Caco-2 (cell line): ENCODE results near the gene FMN1. TPM values are rescaled to one million over a fixed set of nuclear protein-coding genes. Genes with fewer than 3 reads are reported as not detected.

Experiments
- BruUV-seq: library from RNA; stranded (reverse); fragments of 400-500 nt; replicated peaks from 2 replicates; lab custom pipeline; 2021; lab: Mats Ljungman, UMichigan
- CTCF ChIA-PET: fragments of 300-600 bp; sonication (Branson Sonifier 250); formaldehyde crosslinking; loops from one replicate; lab custom pipeline; 2022; ENCODE audit warnings: antibody characterized with exemption; lab: Charles Lee
- POLR2A ChIA-PET: fragments of 300-600 bp; sonication (Branson Sonifier 250); formaldehyde crosslinking; loops from one replicate; lab custom pipeline; 2022; ENCODE audit warnings: antibody characterized with exemption; lab: Charles Lee
- DNase-seq, 2 experiments: peaks; one replicate each; pipeline versions ENCODE4 v3.0.0 to v3.0.0-alpha.2; 2020 to 2022
- H3K27me3 ChIP-seq: replicated peaks from 2 replicates; pipeline ENCODE4 v1.6.0; 2011; ENCODE audit warnings: low read length; ENCODE audit not compliant: control insufficient read depth, insufficient read depth
- H3K36me3 ChIP-seq: 2 replicates; pipeline ENCODE4 v1.5.1; 2011; ENCODE audit warnings: low read length; ENCODE audit not compliant: control insufficient read depth, insufficient read depth
- H3K4me1 ChIP-seq: fragments of 250-450 bp; sonication (Bioruptor Pico); 2 replicates; pipeline ENCODE4 v1.5.1; 2020; ENCODE audit warnings: mild to moderate bottlenecking
- H3K4me3 ChIP-seq: 2 replicates; pipeline ENCODE4 v1.5.1; 2011; ENCODE audit warnings: low read depth, mild to moderate bottlenecking, control low read depth, low read length
- H3K9me3 ChIP-seq: fragments of 250-450 bp; sonication (Bioruptor Pico); 2 replicates; pipeline ENCODE4 v1.5.1; 2020; ENCODE audit warnings: mild to moderate bottlenecking, moderate library complexity
- H3K27ac Mint-ChIP-seq: one replicate; pipeline ENCODE4 v1.8.0; 2022; ENCODE audit warnings: mixed read lengths; ENCODE audit not compliant: unreplicated experiment
- H3K27me3 Mint-ChIP-seq: one replicate; pipeline ENCODE4 v1.8.0; 2022; ENCODE audit warnings: mixed read lengths; ENCODE audit not compliant: insufficient read depth, unreplicated experiment
- H3K36me3 Mint-ChIP-seq: one replicate; pipeline ENCODE4 v1.8.0; 2022; ENCODE audit warnings: mild to moderate bottlenecking, mixed read lengths; ENCODE audit not compliant: insufficient read depth, unreplicated experiment
- H3K4me1 Mint-ChIP-seq: one replicate; pipeline ENCODE4 v1.8.0; 2022; ENCODE audit warnings: low read depth, mixed read lengths; ENCODE audit not compliant: unreplicated experiment
- H3K4me3 Mint-ChIP-seq: one replicate; pipeline ENCODE4 v1.8.0; 2022; ENCODE audit warnings: mild to moderate bottlenecking, moderate library complexity, mixed read lengths; ENCODE audit not compliant: unreplicated experiment
- H3K9me3 Mint-ChIP-seq: one replicate; pipeline ENCODE4 v1.8.0; 2022; ENCODE audit warnings: mixed read lengths; ENCODE audit not compliant: unreplicated experiment
- CTCF ChIP-seq, 2 experiments: fragments of 200-600 bp in 1 of 2; IDR thresholded peaks; 1 replicate in 1 of 2; 2 replicates in 1 of 2; pipeline versions ENCODE4 v1.5.1 to v1.8.0; 2011 to 2022; ENCODE audit warnings: antibody characterized with exemption in 1 of 2, control low read depth in 1 of 2, inconsistent platforms in 1 of 2, low read depth in 1 of 2, low read length in 1 of 2, mild to moderate bottlenecking in 1 of 2, moderate library complexity in 1 of 2; ENCODE audit not compliant: insufficient read depth in 1 of 2, severe bottlenecking in 1 of 2, unreplicated experiment in 1 of 2
- intact Hi-C: fragments of 100-400 bp; cut with micrococcal nuclease; formaldehyde crosslinking; loops from one replicate; pipeline ENCODE4 v1.10.0; 2022; ENCODE audit not compliant: unreplicated experiment
- total RNA-seq: library from RNA; stranded (reverse); gene quantifications from 2 replicates; pipeline ENCODE4 v1.2.3, GENCODE V29; 2022

The FMN1 gene
- total RNA-seq, 1 experiment from 2014 or later = 1.6 TPM

GRCh38 chr15:32767236-32767635 is 427.3 kb downstream of the FMN1 start:
- H3K9me3 ChIP-seq = no peaks in the 10 kb centered on the region
- H3K9me3 Mint-ChIP-seq = no peaks in the 10 kb centered on the region
- intact Hi-C loops = no loop called here
- no peaks in the 10 kb centered on the region for H3K36me3 Mint-ChIP-seq
- CTCF ChIA-PET = no interaction called here
- no TSS peak for BruUV-seq
- POLR2A ChIA-PET = no interaction called here
- no peak for DNase-seq
- H3K27ac Mint-ChIP-seq = no peak overlapping the region
- no peaks in the 10 kb centered on the region for H3K4me1 Mint-ChIP-seq
- H3K4me3 ChIP-seq = no peak overlapping the region
- H3K36me3 ChIP-seq = no peaks in the 10 kb centered on the region
- no peak for TF ChIP-seq CTCF (IDR thresholded peaks at IDR 0.05; ENCODE audit: insufficient read depth in 1 of 2, low read depth in 1 of 2, low read length in 1 of 2, severe bottlenecking in 1 of 2, unreplicated experiment in 1 of 2)
- H3K27me3 Mint-ChIP-seq = peaks cover 3% of the 10 kb centered on the region
- H3K4me3 Mint-ChIP-seq = no peak overlapping the region
- no peaks in the 10 kb centered on the region for H3K4me1 ChIP-seq
- no peaks in the 10 kb centered on the region for H3K27me3 ChIP-seq

- H3K4me1 ChIP-seq = no peaks in the 10 kb centered on the region
- H3K27ac Mint-ChIP-seq = no peak overlapping the region
- peaks cover 6% of the 10 kb centered on the region for H3K27me3 Mint-ChIP-seq
- no peaks in the 10 kb centered on the region for H3K36me3 ChIP-seq
- CTCF ChIA-PET = no interaction called here
- no peak overlapping the region for H3K4me3 ChIP-seq
- no TSS peak for BruUV-seq
- H3K4me1 Mint-ChIP-seq = no peaks in the 10 kb centered on the region
- H3K9me3 Mint-ChIP-seq = no peaks in the 10 kb centered on the region
- TF ChIP-seq CTCF (IDR thresholded peaks at IDR 0.05; ENCODE audit: insufficient read depth in 1 of 2, low read depth in 1 of 2, low read length in 1 of 2, severe bottlenecking in 1 of 2, unreplicated experiment in 1 of 2) = no peak
- POLR2A ChIA-PET = no interaction called here
- no peaks in the 10 kb centered on the region for H3K27me3 ChIP-seq
- no peaks in the 10 kb centered on the region for H3K9me3 ChIP-seq
- DNase-seq = no peak
- H3K4me3 Mint-ChIP-seq = no peak overlapping the region
- intact Hi-C loops = no loop called here
- H3K36me3 Mint-ChIP-seq = no peaks in the 10 kb centered on the region
Measured at GRCh38 chr15:32766101-32766500, 428.4 kb downstream of the FMN1 start.

GRCh38 chr15:32765236-32765635 is 429.3 kb downstream of the FMN1 start:
- Histone ChIP-seq H3K27me3 (no peaks in the 10 kb centered on the region), H3K36me3 (no peaks in the 10 kb centered on the region), H3K4me3 (no peak overlapping the region), H3K9me3 (no peaks in the 10 kb centered on the region), H3K4me1 (no peaks in the 10 kb centered on the region)
- Mint-ChIP-seq H3K36me3 (no peaks in the 10 kb centered on the region), H3K27ac (no peak overlapping the region), H3K9me3 (no peaks in the 10 kb centered on the region), H3K27me3 (peaks cover 11% of the 10 kb centered on the region), H3K4me1 (no peaks in the 10 kb centered on the region), H3K4me3 (no peak overlapping the region)
- no peak for DNase-seq
- intact Hi-C loops = no loop called here
- ChIA-PET CTCF (no interaction called here), POLR2A (no interaction called here)
- TF ChIP-seq CTCF (IDR thresholded peaks at IDR 0.05; ENCODE audit: insufficient read depth in 1 of 2, low read depth in 1 of 2, low read length in 1 of 2, severe bottlenecking in 1 of 2, unreplicated experiment in 1 of 2) = no peak
- no TSS peak for BruUV-seq
